A549 (cell line): ENCODE results near the gene TNFRSF1B. TPM values are rescaled to one million over a fixed set of nuclear protein-coding genes. Genes with fewer than 3 reads are reported as not detected.

ENCODE experiments used
- ATAC-seq, 2 experiments: fragments of 200-7000 bp in 1 of 2; fragments of >200 bp in 1 of 2; cut with Nextera tagmentation in 1 of 2; cut with Tn5 transposase in 1 of 2; 3 replicates each; pipeline versions ENCODE4 v1.8.0 to v1.9.1; 2018 to 2020; ENCODE audit warnings: mild to moderate bottlenecking in 1 of 2, moderate library complexity in 1 of 2
- CTCF ChIA-PET: fragments of 300-600 bp; sonication (Branson Sonifier 250); formaldehyde crosslinking; extraction: SDS; loops from one replicate; lab custom pipeline; 2021; ENCODE audit warnings: antibody characterized with exemption, inconsistent platforms; lab: Yijun Ruan, JAX
- POLR2A ChIA-PET: fragments of 350-600 bp; formaldehyde crosslinking; extraction: SDS; loops from one replicate; lab custom pipeline; 2021; ENCODE audit warnings: antibody characterized with exemption, inconsistent platforms; lab: Yijun Ruan, JAX
- DNase-seq, 2 experiments: peaks; one replicate each; pipeline versions ENCODE4 v3.0.0 to v3.0.0-alpha.2; 2011 to 2016; ENCODE audit warnings: low read depth in 1 of 2, low spot score in 1 of 2
- FAIRE-seq: peaks from 2 replicates; lab custom pipeline; 2011; peaks lifted over from hg19 to GRCh38; lab: Jason Lieb, UNC
- H3K27ac ChIP-seq, 2 experiments: fragments of >200 bp; sonication (Bioruptor Twin); formaldehyde crosslinking; 3 replicates each; pipeline ENCODE4 v1.5.1; 2016 to 2017
- H3K4me1 ChIP-seq: fragments of >200 bp; sonication (Bioruptor Twin); formaldehyde crosslinking; 3 replicates; pipeline ENCODE4 v1.6.1; 2016
- H3K4me2 ChIP-seq: fragments of >200 bp; sonication (Bioruptor Twin); formaldehyde crosslinking; 3 replicates; pipeline ENCODE4 v1.6.1; 2016
- H3K4me3 ChIP-seq: fragments of >200 bp; sonication (Bioruptor Twin); formaldehyde crosslinking; 3 replicates; pipeline ENCODE4 v1.5.1; 2016
- H3K9me3 ChIP-seq: fragments of >200 bp; sonication (Bioruptor Twin); formaldehyde crosslinking; 3 replicates; pipeline ENCODE4 v1.6.1; 2016
- BHLHE40 ChIP-seq: IDR thresholded peaks from 2 replicates; pipeline ENCODE4 v1.6.1; 2012; ENCODE audit warnings: low read depth, low read length, inconsistent platforms
- CBX2 ChIP-seq: fragments of 200-600 bp; sonication (generic); IDR thresholded peaks from 2 replicates; pipeline ENCODE4 v1.6.1; 2016; ENCODE audit warnings: low read depth, mild to moderate bottlenecking, borderline replicate concordance
- CHD4 ChIP-seq: fragments of 200-600 bp; sonication (generic); IDR thresholded peaks from 2 replicates; pipeline ENCODE4 v1.6.1; 2016; ENCODE audit warnings: antibody characterized with exemption, mild to moderate bottlenecking, borderline replicate concordance
- EHMT2 ChIP-seq: fragments of 200-600 bp; sonication (generic); IDR thresholded peaks from 2 replicates; pipeline ENCODE4 v1.6.1; 2016; ENCODE audit warnings: antibody characterized with exemption, low read depth, mild to moderate bottlenecking, moderate library complexity
- ESRRA ChIP-seq: fragments of 150-350 bp; IDR thresholded peaks from 2 replicates; pipeline ENCODE4 v1.6.1; 2014; ENCODE audit warnings: mild to moderate bottlenecking, low read length, borderline replicate concordance
- FOSB ChIP-seq: fragments of 250-450 bp; sonication (Bioruptor Pico); IDR thresholded peaks from 2 replicates; pipeline ENCODE4 v1.5.0; 2020; ENCODE audit warnings: mild to moderate bottlenecking, moderate library complexity
- FOXS1 ChIP-seq: fragments of 250-450 bp; sonication (Bioruptor Pico); IDR thresholded peaks from 2 replicates; pipeline ENCODE4 v1.5.0; 2020; ENCODE audit warnings: mild to moderate bottlenecking, moderate library complexity
- HDAC2 ChIP-seq: fragments of 200-600 bp; sonication (generic); IDR thresholded peaks from 2 replicates; pipeline ENCODE4 v1.6.1; 2016
- HOXB5 ChIP-seq: fragments of 250-450 bp; sonication (Bioruptor Pico); IDR thresholded peaks from 2 replicates; pipeline ENCODE4 v1.5.0; 2020; ENCODE audit warnings: mild to moderate bottlenecking, moderate library complexity
- JUN ChIP-seq, 2 experiments: fragments of >200 bp; sonication (Bioruptor Twin); formaldehyde crosslinking; IDR thresholded peaks; 2 replicates in 1 of 2; 3 replicates in 1 of 2; pipeline ENCODE4 v1.6.1; 2016 to 2017
- MAZ ChIP-seq: fragments of 150-350 bp; IDR thresholded peaks from 2 replicates; pipeline ENCODE4 v1.6.1; 2014; ENCODE audit warnings: antibody characterized with exemption, low read depth, low read length, borderline replicate concordance
- MYC ChIP-seq: IDR thresholded peaks from 2 replicates; pipeline ENCODE4 v1.6.1; 2012; ENCODE audit warnings: mild to moderate bottlenecking, inconsistent platforms, low read length, improper control_type of control experiment, borderline replicate concordance
- NPAS2 ChIP-seq: fragments of 250-450 bp; sonication (Bioruptor Pico); IDR thresholded peaks from 2 replicates; pipeline ENCODE4 v1.8.0; 2022; ENCODE audit warnings: mild to moderate bottlenecking, moderate library complexity, borderline replicate concordance
- NR3C1 ChIP-seq: fragments of >200 bp; sonication (Bioruptor Twin); formaldehyde crosslinking; IDR thresholded peaks from 3 replicates; pipeline ENCODE4 v1.6.1; 2017
- POLR2AphosphoS2 ChIP-seq: conservative IDR thresholded peaks from 2 replicates; pipeline ENCODE4 v1.6.1; 2012; ENCODE audit warnings: low read length, improper control_type of control experiment, inconsistent platforms
- RNF2 ChIP-seq: fragments of 200-600 bp; sonication (generic); IDR thresholded peaks from 2 replicates; pipeline ENCODE4 v1.6.1; 2016; ENCODE audit warnings: low read depth, mild to moderate bottlenecking, antibody characterized with exemption, moderate library complexity, borderline replicate concordance
- TFCP2L1 ChIP-seq: fragments of 250-450 bp; sonication (Bioruptor Pico); IDR thresholded peaks from 2 replicates; pipeline ENCODE4 v1.5.0; 2021; ENCODE audit warnings: mild to moderate bottlenecking
- ZNF302 ChIP-seq: fragments of 250-450 bp; sonication (Bioruptor Pico); IDR thresholded peaks from 2 replicates; pipeline ENCODE4 v1.9.0; 2021; ENCODE audit warnings: inconsistent platforms, mild to moderate bottlenecking, moderate library complexity
- WGBS: methylation state at CpG from one replicate; pipeline ENCODE4 v1.1.6; 2017; ENCODE audit errors: missing lambda C conversion rate; 5-methylcytosine and 5-hydroxymethylcytosine counted together
- polyA plus RNA-seq, 4 experiments: library from polyadenylated mRNA; depleted of rRNA in 3 of 4; stranded (reverse); fragments of >200 nt; fragmentation: RNase III in 1 of 4; extraction: RNeasy Plus Mini Kit Qiagen cat#74134 plus additional on column Dnase treatment in 1 of 4; gene quantifications; 2 replicates in 3 of 4; 3 replicates in 1 of 4; pipeline ENCODE4 v1.2.3, GENCODE V29; 2011 to 2017
- TF ChIP-seq, protein P1 (sequence below): fragments of 250-450 bp; sonication (Bioruptor Pico); IDR thresholded peaks from 2 replicates; pipeline ENCODE4 v1.5.0; 2020; ENCODE audit warnings: low read depth, mild to moderate bottlenecking, moderate library complexity
- TF ChIP-seq, protein P2 (sequence below): fragments of 200-600 bp; sonication (generic); IDR thresholded peaks from 2 replicates; pipeline ENCODE4 v1.6.1; 2016; ENCODE audit warnings: antibody characterized with exemption, mild to moderate bottlenecking, moderate library complexity
- TF ChIP-seq, protein P3 (sequence below): fragments of 150-350 bp; IDR thresholded peaks from 2 replicates; pipeline ENCODE4 v1.6.1; 2014; ENCODE audit warnings: low read depth, mild to moderate bottlenecking, low read length
- TF ChIP-seq, protein P4 (sequence below): IDR thresholded peaks from 2 replicates; pipeline ENCODE4 v1.6.1; 2012

The TNFRSF1B gene
- polyA plus RNA-seq, 2 of the 4 experiments (the other 2 are of a cell fraction) = 0.05 to 0.06 TPM

DNA sequence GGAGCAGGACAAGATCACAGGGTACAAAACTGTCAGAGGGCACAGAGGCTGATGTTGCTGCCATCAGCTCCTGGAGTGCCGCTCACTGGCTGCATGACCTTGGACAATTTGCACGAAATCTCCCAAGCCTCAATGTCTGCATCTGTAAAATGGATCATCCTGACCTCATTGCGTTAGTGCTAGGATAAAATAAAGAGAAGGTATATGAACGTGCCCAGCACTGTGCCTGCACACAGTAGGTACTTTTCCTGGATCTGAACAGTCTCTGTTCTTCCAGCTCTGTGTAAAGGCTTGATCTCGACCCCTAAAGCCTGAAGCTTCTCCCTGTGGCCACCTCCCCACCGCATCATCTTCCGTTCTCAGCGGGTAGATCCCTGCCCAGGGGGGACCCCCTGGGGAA, 12.9 kb downstream of the TNFRSF1B start:
- no peak overlapping the region for H3K4me2 ChIP-seq

DNA sequence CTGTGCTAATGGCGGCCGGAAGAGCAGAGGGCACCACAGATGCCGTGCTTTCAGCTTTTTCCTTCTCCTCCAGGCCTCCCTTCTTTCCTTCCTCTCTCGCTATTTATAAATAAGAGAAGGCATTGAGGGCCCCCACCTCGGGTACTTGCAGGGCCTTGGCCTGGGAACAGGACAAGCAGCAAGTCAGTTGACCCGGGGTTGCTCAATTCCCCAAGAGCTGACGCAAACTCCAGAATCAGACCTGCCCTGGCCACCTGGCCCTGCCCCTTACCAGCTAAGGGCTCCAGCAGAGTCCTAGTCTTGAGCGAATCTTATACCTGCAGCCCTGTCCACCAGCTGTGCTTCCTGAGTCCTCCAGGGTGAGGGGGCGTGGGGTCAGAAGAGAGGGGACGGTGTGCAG, 13.5 kb downstream of the TNFRSF1B start:
- no peak overlapping the region for H3K4me3 ChIP-seq
- ATAC-seq (no peak), FAIRE-seq (no peak), DNase-seq (no peak)
- TF ChIP-seq NPAS2 (CRISPR knock-in tag) (no peak), MAZ (no peak), TFCP2L1 (CRISPR knock-in tag) (no peak), MYC (no peak), ESRRA (no peak), EHMT2 (no peak), FOXS1 (CRISPR knock-in tag) (no peak), BHLHE40 (no peak), ZNF302 (CRISPR knock-in tag) (no peak), RNF2 (no peak), HOXB5 (CRISPR knock-in tag) (no peak)
- TF ChIP-seq, protein P1, sequence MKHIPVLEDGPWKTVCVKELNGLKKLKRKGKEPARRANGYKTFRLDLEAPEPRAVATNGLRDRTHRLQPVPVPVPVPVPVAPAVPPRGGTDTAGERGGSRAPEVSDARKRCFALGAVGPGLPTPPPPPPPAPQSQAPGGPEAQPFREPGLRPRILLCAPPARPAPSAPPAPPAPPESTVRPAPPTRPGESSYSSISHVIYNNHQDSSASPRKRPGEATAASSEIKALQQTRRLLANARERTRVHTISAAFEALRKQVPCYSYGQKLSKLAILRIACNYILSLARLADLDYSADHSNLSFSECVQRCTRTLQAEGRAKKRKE (CRISPR knock-in tag) = no peak
- TF ChIP-seq, protein P2, sequence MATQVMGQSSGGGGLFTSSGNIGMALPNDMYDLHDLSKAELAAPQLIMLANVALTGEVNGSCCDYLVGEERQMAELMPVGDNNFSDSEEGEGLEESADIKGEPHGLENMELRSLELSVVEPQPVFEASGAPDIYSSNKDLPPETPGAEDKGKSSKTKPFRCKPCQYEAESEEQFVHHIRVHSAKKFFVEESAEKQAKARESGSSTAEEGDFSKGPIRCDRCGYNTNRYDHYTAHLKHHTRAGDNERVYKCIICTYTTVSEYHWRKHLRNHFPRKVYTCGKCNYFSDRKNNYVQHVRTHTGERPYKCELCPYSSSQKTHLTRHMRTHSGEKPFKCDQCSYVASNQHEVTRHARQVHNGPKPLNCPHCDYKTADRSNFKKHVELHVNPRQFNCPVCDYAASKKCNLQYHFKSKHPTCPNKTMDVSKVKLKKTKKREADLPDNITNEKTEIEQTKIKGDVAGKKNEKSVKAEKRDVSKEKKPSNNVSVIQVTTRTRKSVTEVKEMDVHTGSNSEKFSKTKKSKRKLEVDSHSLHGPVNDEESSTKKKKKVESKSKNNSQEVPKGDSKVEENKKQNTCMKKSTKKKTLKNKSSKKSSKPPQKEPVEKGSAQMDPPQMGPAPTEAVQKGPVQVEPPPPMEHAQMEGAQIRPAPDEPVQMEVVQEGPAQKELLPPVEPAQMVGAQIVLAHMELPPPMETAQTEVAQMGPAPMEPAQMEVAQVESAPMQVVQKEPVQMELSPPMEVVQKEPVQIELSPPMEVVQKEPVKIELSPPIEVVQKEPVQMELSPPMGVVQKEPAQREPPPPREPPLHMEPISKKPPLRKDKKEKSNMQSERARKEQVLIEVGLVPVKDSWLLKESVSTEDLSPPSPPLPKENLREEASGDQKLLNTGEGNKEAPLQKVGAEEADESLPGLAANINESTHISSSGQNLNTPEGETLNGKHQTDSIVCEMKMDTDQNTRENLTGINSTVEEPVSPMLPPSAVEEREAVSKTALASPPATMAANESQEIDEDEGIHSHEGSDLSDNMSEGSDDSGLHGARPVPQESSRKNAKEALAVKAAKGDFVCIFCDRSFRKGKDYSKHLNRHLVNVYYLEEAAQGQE = no peak
- TF ChIP-seq, protein P3, sequence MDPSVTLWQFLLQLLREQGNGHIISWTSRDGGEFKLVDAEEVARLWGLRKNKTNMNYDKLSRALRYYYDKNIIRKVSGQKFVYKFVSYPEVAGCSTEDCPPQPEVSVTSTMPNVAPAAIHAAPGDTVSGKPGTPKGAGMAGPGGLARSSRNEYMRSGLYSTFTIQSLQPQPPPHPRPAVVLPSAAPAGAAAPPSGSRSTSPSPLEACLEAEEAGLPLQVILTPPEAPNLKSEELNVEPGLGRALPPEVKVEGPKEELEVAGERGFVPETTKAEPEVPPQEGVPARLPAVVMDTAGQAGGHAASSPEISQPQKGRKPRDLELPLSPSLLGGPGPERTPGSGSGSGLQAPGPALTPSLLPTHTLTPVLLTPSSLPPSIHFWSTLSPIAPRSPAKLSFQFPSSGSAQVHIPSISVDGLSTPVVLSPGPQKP = no peak
- CTCF ChIA-PET = interaction anchor here (0.6 to 5.0 kb wide), 5 partner anchors 12 to 360 kb away, joined by 3 to 19 read pairs (median 4); no protein-coding TSS in a partner anchor
- WGBS = 60% methylated on average over 9 of the region's 10 CpGs
- H3K9me3 ChIP-seq = no peaks in the 10 kb centered on the region
- POLR2A ChIA-PET = no interaction called here
- no peak overlapping the region for H3K27ac ChIP-seq
- peaks cover 10% of the 10 kb centered on the region; the same call in 2 of the 3 replicates for H3K4me1 ChIP-seq
- no peak overlapping the region for H3K4me2 ChIP-seq

More for the DNA sequence above, 12.9 kb downstream of the TNFRSF1B start:
- DNase-seq = no peak
- ATAC-seq = no peak
- Histone ChIP-seq H3K27ac (no peak overlapping the region), H3K4me1 (peaks cover 10% of the 10 kb centered on the region; the same call in 2 of the 3 replicates), H3K4me3 (no peak overlapping the region), H3K9me3 (no peaks in the 10 kb centered on the region)
- WGBS = 73% methylated on average over 8 of the region's 8 CpGs
- CTCF ChIA-PET = interaction anchor here (0.6 to 5.0 kb wide), 3 partner anchors 23 to 359 kb away, joined by 3 to 19 read pairs (median 4); no protein-coding TSS in a partner anchor
- TF ChIP-seq CHD4 = no peak
- TF ChIP-seq, protein P2 = no peak
- TF ChIP-seq CBX2 = no peak
- no peak for TF ChIP-seq NR3C1
- no peak for TF ChIP-seq ZNF302 (CRISPR knock-in tag)
- TF ChIP-seq POLR2AphosphoS2 = no peak
- TF ChIP-seq, protein P3 = no peak
- TF ChIP-seq FOSB (CRISPR knock-in tag) = no peak
- TF ChIP-seq, protein P4, sequence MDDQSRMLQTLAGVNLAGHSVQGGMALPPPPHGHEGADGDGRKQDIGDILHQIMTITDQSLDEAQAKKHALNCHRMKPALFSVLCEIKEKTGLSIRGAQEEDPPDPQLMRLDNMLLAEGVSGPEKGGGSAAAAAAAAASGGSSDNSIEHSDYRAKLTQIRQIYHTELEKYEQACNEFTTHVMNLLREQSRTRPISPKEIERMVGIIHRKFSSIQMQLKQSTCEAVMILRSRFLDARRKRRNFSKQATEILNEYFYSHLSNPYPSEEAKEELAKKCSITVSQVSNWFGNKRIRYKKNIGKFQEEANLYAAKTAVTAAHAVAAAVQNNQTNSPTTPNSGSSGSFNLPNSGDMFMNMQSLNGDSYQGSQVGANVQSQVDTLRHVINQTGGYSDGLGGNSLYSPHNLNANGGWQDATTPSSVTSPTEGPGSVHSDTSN = no peak
- no peak for TF ChIP-seq JUN (IDR thresholded peaks at IDR 0.05)
- TF ChIP-seq HDAC2 = no peak
- no peak for TF ChIP-seq EHMT2
- POLR2A ChIA-PET = no interaction called here
- FAIRE-seq = no peak
